Activated T-helper 9 cell treated with anti-CD3 and anti-CD28 coated beads, Interleukin-2, amount 50 U/mL, for 16 hours (primary cell): Measurements from ENCODE around the gene MAP4K1.
"Not testable (repeated sequence)": the region's sequence is repeated elsewhere in the genome, so short reads cannot be mapped to it uniquely, and the experiment has no call there.

Source experiments
- DNase-seq: peaks from one replicate; pipeline ENCODE4 v3.0.0-alpha.2; 2020; ENCODE audit warnings: low read depth

The MAP4K1 gene

GRCh38 chr19:38650911-38651584, 33.3 kb upstream of the MAP4K1 start:
- no peak for DNase-seq

- DNase-seq, result no peak
Measured at GRCh38 chr19:38650172-38650775, 32.5 kb upstream of the MAP4K1 start.

- no peak for DNase-seq
Measured at GRCh38 chr19:38649305-38650171, 31.8 kb upstream of the MAP4K1 start.

- no peak for DNase-seq
Measured at GRCh38 chr19:38648769-38649304, 31.1 kb upstream of the MAP4K1 start.

GRCh38 chr19:38647966-38648768, 30.4 kb upstream of the MAP4K1 start:
- no peak for DNase-seq

GRCh38 chr19:38647368-38647965, 29.7 kb upstream of the MAP4K1 start, which contains the start of gene ACTN4:
Gene ACTN4, plus strand, starts transcription at chr19:38647649. Its CDS starts 97 bp downstream, at chr19:38647746.
- DNase-seq, result peak; percentile 100

- DNase-seq, result no peak
Measured at GRCh38 chr19:38644719-38645118, 27.0 kb upstream of the MAP4K1 start.

- DNase-seq, result no peak
Measured at GRCh38 chr19:38642176-38642575, 24.4 kb upstream of the MAP4K1 start.

- DNase-seq, result no peak
Measured at GRCh38 chr19:38640368-38640767, 22.6 kb upstream of the MAP4K1 start.

GRCh38 chr19:38639679-38640078, 21.9 kb upstream of the MAP4K1 start:
- DNase-seq, result no peak

- no peak for DNase-seq
Measured at GRCh38 chr19:38638461-38638860, 20.7 kb upstream of the MAP4K1 start.

GRCh38 chr19:38635483-38636399, 18.0 kb upstream of the MAP4K1 start:
- no peak for DNase-seq

- DNase-seq, result peak; percentile 65
Measured at GRCh38 chr19:38634757-38635482, 17.2 kb upstream of the MAP4K1 start.

- no peak for DNase-seq
Measured at GRCh38 chr19:38632476-38633213, 14.9 kb upstream of the MAP4K1 start.

- DNase-seq, result not testable (repeated sequence)
Measured at GRCh38 chr19:38631811-38632475, 14.2 kb upstream of the MAP4K1 start.

GRCh38 chr19:38631301-38631700, 13.5 kb upstream of the MAP4K1 start:
- DNase-seq, result not testable (repeated sequence)

GRCh38 chr19:38629568-38629967, 11.8 kb upstream of the MAP4K1 start:
- DNase-seq, result no peak

- no peak for DNase-seq
Measured at GRCh38 chr19:38626401-38626800, 8.6 kb upstream of the MAP4K1 start.
